T-helper 1 cell treated with Interleukin-12 subunit alpha and Interleukin-12 subunit beta and Interleukin-4 antibody, amounts not matched to agents 30 μg/mL and 1 μg/mL, for 36 hours (primary cell): ENCODE measurements around the gene DOCK2.

Source experiments
- H3K27ac Mint-ChIP-seq: one replicate; pipeline ENCODE4 v1.8.0; 2021; ENCODE audit warnings: mild to moderate bottlenecking, mixed read lengths
- H3K27me3 Mint-ChIP-seq: one replicate; pipeline ENCODE4 v1.8.0; 2021; ENCODE audit warnings: low read depth, mixed read lengths
- H3K36me3 Mint-ChIP-seq: one replicate; pipeline ENCODE4 v1.8.0; 2021; ENCODE audit warnings: low read depth, mixed read lengths
- H3K4me1 Mint-ChIP-seq: one replicate; pipeline ENCODE4 v1.8.0; 2021; ENCODE audit warnings: low read depth, mixed read lengths
- H3K4me3 Mint-ChIP-seq: one replicate; pipeline ENCODE4 v1.8.0; 2021; ENCODE audit warnings: mild to moderate bottlenecking, moderate library complexity, mixed read lengths
- H3K9me3 Mint-ChIP-seq: one replicate; pipeline ENCODE4 v1.8.0; 2021; ENCODE audit warnings: mixed read lengths

The DOCK2 gene

DNA sequence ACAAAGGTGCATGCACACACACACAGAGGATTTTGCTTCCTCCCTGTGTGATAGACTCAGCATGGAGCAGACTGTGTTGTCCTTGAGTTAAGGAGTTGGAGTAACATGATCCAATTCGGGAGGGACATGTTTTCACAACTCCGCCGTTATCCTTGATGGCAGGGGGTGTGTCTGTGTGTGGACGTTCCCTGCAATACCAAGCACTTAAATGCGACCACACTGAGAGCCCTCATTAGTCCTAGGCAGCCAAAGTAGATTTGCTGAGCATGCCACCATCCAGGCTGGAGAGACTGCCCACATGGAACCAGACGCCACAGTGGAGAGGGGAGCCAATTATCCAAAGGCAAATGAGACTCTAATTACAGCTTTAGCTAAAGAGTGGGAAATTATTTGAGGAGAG lies 140.1 kb downstream of the DOCK2 start:
- peaks cover 18% of the 10 kb centered on the region for H3K4me1 Mint-ChIP-seq
- H3K9me3 Mint-ChIP-seq: no peaks in the 10 kb centered on the region
- peaks cover 24% of the 10 kb centered on the region for H3K36me3 Mint-ChIP-seq
- H3K4me3 Mint-ChIP-seq: no peak overlapping the region
- H3K27ac Mint-ChIP-seq: no peak overlapping the region
- no peaks in the 10 kb centered on the region for H3K27me3 Mint-ChIP-seq

DNA sequence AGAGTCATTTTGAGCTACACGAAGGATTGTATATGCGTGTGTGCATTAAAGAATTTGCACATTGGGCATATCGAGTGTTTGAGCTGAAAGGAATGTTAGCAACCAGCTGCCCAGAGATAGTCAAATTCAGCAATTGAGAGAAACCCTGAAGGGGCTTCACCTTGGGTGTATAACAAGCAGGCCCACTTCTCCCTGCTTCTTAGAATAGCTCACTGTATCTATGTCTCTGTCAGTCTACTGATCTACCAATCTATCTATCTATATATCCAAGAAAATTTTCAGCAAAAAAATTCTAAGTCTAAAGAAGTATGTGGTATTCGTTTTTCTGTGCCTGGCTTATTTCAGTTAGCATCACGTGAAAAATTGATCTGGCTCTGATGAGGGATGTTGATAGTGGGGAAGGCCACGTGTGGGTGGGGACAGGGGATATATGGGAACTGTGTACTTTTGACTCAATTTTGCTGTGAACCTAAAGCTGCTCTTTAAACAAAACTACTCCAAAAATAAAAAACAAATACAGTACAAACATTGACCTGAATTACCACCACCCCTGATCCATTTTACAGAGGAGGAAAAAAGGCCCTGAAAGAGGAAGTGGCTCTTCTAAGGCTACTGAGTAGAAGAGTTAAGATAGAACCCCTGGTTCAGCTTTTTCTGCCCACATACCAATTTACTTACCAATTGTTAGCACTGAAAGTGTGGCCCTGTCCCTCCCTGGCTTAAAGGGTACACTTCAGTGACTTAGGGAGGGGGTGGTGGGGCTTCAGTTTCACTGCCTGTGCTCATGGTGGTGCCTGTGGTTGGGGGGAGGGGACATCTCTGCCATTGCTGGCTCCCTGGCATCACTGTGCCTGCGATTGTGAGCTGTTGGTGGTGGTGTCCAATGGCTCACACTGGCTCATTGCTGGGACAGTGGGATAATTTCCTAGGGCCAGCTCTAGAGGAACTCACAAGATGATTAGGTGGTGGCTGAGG lies 141.8 kb downstream of the DOCK2 start:
- H3K9me3 Mint-ChIP-seq: no peaks in the 10 kb centered on the region
- H3K4me1 Mint-ChIP-seq: peaks cover 18% of the 10 kb centered on the region
- peaks cover 21% of the 10 kb centered on the region for H3K36me3 Mint-ChIP-seq
- no peak overlapping the region for H3K4me3 Mint-ChIP-seq
- H3K27me3 Mint-ChIP-seq: no peaks in the 10 kb centered on the region
- peak overlapping the region; percentile 5 for H3K27ac Mint-ChIP-seq

DNA sequence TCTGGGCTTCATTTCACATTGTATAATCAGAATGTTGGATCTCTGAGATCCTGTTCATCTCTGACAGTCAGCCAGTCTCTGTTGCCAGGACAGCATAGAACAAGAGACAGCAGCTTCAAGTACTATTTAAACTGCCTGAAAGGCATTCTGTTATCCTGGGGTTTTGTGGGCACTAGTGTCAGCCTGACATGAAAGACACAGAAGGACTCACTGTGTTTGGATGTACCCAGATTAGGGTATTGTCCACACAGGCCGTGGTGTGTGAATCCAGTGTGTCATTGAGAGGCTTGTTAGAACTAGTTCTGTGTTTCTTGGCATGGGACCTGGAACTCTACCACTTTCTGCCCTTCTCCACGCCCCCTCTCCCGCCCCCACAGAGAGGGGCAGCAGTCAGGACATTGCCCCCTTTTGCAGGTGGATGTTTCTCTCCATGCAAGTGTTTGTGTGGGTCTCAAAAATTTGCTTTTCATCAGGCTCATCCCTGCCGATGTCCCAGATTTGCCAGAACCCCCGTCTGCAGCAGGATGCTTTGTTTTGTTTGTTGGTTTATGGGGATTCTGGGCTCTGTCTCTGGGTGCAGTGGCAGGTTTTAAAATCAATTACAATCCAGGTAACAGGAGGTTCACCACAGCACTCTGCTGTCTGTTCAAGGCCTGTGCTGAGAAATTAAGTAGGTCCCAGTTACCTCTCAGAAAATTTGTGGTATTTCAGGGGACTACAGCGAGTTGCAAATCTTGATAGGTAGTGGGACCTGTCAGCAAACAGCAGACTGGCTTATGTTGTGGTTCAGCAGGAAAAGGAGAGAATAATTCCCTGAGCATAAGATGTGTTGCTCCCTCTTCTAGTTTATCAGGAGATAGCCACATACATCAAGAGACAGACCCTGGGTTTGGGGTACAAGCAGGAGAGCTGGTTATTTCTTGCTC lies 144.6 kb downstream of the DOCK2 start:
- Mint-ChIP-seq H3K27ac (peak overlapping the region; percentile 52), H3K27me3 (no peaks in the 10 kb centered on the region), H3K9me3 (no peaks in the 10 kb centered on the region)

DNA sequence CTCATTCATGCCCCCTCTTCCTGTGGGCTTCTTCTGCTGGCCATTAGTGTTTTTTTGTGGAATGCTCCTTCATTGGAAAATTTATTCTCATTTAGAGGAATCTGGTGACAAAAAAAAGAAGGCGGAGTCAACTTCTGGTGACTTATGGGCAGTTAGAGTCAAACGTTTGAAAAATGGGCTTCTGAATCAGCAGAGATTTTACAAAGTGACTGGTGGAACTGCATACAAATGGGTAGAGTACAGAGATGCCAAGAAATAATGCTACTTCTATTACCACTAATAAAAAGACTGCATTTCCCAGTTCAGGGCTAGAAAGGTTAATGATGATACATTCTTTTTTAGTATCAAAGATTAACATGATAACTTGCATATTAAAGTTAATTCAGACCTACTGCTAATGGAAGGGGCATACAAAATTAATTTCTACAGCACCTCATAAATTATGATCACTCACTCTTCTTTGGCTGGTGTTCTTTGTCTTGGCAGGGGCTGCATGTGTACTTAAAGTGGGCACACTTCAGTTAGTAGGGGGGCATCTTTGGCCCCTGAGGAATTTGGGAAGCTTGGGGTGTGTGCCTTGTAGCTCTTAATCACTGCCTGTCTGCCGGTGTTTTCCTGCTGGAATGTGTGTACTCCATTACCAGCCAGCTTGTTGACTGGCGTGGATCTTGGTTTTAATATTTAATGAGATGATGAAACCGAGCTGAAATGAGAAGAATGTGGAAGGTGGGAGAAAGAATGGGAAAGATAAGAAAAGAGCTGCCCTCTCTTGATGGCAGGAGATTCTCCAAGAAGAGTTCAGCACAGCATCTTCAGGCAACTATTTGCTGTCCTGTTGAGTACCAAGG lies 148.9 kb downstream of the DOCK2 start:
- no peak overlapping the region for H3K4me3 Mint-ChIP-seq
- H3K36me3 Mint-ChIP-seq: peaks cover 25% of the 10 kb centered on the region
- peaks cover 10% of the 10 kb centered on the region for H3K4me1 Mint-ChIP-seq
- no peak overlapping the region for H3K27ac Mint-ChIP-seq
- H3K27me3 Mint-ChIP-seq: no peaks in the 10 kb centered on the region
- H3K9me3 Mint-ChIP-seq: no peaks in the 10 kb centered on the region

More for the DNA sequence above, 144.6 kb downstream of the DOCK2 start:
- Mint-ChIP-seq H3K4me1 (peaks cover 18% of the 10 kb centered on the region), H3K36me3 (peaks cover 26% of the 10 kb centered on the region), H3K4me3 (no peak overlapping the region)

DNA sequence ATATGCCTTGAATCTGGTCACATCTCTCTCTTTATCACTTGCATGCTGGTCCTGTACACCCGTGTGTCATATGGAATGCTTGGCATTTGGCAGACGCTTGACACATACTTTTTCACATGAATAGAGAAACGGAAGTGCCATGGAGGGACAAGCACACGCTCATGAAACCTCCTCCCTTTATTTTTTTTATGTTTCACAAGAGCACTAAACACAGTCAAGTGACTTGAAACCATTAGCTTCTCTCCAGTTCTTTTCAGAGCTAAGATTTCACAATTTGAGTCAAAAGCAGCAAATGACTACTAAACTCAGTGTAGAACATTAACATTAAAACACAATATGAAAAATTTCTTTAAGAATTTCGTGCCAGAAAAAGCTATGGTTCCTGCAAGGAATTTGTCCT lies 151.1 kb downstream of the DOCK2 start:
- Mint-ChIP-seq H3K9me3 (no peaks in the 10 kb centered on the region), H3K4me1 (no peaks in the 10 kb centered on the region), H3K4me3 (no peak overlapping the region), H3K27ac (no peak overlapping the region), H3K27me3 (no peaks in the 10 kb centered on the region), H3K36me3 (peaks cover 32% of the 10 kb centered on the region)

DNA sequence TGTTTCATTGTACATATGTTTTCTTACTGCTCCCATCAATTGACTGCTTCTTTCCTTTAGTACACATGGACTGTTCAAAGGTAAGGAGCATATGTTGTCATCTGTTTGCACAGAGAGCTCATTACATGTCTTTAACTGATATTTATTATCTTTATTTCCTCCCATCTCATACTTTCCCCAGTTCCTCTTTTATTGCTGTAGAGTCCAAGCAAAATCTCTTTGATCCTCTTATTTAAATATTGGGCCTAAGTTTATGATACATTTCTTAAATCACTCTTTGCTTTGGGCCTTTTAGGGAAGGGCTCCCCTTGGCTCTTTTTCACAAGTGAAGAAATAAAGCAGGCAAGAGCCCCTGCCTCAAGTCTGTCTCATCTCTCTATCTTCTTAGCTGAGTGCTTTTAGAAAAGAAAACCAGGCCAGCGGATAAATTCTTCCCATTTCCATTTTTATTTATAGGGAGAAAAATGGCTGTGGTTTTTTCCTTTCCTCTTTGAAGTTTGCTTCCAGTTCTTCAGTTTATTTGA lies 152.4 kb downstream of the DOCK2 start:
- Mint-ChIP-seq H3K27ac (no peak overlapping the region), H3K4me1 (peaks cover 3% of the 10 kb centered on the region), H3K4me3 (no peak overlapping the region), H3K27me3 (no peaks in the 10 kb centered on the region), H3K9me3 (no peaks in the 10 kb centered on the region), H3K36me3 (peaks cover 38% of the 10 kb centered on the region)

DNA sequence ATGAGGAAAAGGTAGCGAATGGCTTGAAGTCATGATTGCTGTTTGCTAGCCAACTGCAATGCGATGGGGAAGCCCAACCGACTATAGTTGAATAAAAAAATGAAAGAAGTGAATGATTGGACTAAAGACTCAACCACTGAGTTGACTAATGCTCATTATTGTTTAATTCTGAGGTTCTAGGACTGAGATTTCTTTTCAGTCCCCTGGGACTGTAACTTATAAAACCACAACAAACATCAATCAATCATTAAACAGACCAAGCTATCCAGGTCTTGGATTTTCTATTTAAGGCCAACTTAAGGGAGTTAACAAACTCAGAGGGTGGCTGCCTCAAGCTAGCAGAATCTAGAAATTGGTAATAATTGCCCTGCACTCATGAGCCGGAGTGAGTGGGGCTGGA lies 154.2 kb downstream of the DOCK2 start:
- H3K27ac Mint-ChIP-seq: no peak overlapping the region
- H3K9me3 Mint-ChIP-seq: no peaks in the 10 kb centered on the region
- no peak overlapping the region for H3K4me3 Mint-ChIP-seq
- H3K36me3 Mint-ChIP-seq: peaks cover 40% of the 10 kb centered on the region
- H3K27me3 Mint-ChIP-seq: no peaks in the 10 kb centered on the region
- peaks cover 8% of the 10 kb centered on the region for H3K4me1 Mint-ChIP-seq

DNA sequence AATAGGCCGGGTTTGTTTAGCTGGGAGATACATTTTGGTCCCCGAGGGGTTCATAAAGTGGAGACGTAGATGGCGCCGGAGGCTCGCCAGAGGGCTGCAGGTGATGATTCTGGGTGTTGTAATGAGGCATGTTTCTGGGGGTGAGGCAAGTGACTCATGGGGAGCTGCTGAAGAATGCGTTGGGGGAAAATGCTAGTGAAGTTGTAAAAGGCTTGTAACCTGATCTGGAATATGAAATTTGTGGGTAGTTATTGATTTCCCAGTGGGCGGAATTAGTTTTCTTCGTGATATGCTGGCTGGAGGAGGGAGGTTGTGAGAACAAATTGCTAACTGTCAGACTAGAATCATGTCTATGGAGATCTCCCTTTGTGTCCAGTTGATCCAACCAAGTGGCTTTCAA lies 158.3 kb downstream of the DOCK2 start:
- Mint-ChIP-seq H3K4me1 (peaks cover 18% of the 10 kb centered on the region), H3K9me3 (no peaks in the 10 kb centered on the region), H3K27me3 (no peaks in the 10 kb centered on the region), H3K27ac (no peak overlapping the region), H3K4me3 (no peak overlapping the region), H3K36me3 (peaks cover 59% of the 10 kb centered on the region)

DNA sequence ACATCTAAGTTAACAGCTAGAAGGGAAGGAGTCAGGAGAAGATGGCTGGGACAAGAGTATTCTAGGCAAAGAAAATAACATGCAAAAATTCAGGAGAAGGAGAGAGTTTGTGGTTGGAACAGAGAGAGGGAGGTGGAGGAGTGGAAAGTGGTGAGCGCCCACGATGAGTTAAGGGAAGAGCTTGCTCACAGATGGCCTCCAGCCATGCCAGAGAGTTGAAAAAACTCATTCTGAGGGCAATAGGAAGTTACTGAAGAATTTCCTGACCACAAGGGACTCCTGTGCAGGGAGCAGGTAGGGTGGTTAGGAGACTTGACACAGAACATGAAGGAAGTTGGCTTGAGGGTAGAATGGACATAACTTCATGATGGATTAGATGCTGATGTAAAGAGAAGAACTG lies 159.7 kb downstream of the DOCK2 start:
- H3K27ac Mint-ChIP-seq: peak overlapping the region; percentile 46
- peaks cover 22% of the 10 kb centered on the region for H3K4me1 Mint-ChIP-seq
- H3K27me3 Mint-ChIP-seq: no peaks in the 10 kb centered on the region
- H3K9me3 Mint-ChIP-seq: no peaks in the 10 kb centered on the region
- H3K4me3 Mint-ChIP-seq: no peak overlapping the region
- H3K36me3 Mint-ChIP-seq: peaks cover 62% of the 10 kb centered on the region

DNA sequence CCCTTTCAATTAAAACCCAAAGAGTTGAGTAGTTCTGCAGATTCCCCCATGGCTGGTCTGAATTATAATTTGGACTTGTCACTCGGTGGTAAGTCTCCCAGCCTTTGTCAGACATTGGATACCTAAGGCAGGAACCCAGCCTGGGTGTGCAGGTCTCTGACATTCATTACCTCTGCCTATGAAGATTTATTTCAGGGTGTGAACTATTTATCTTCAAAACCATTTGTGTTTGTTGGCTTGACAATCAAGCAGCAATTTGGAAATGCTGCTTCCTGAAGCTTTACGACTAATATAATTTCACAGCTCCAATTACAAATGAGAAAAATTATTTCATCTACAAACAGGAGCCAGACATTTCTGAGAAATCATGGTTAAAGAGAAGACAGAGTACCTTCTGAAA lies 160.5 kb downstream of the DOCK2 start:
- Mint-ChIP-seq H3K36me3 (peaks cover 63% of the 10 kb centered on the region), H3K4me1 (peaks cover 23% of the 10 kb centered on the region), H3K27me3 (no peaks in the 10 kb centered on the region), H3K27ac (no peak overlapping the region), H3K9me3 (no peaks in the 10 kb centered on the region), H3K4me3 (no peak overlapping the region)

DNA sequence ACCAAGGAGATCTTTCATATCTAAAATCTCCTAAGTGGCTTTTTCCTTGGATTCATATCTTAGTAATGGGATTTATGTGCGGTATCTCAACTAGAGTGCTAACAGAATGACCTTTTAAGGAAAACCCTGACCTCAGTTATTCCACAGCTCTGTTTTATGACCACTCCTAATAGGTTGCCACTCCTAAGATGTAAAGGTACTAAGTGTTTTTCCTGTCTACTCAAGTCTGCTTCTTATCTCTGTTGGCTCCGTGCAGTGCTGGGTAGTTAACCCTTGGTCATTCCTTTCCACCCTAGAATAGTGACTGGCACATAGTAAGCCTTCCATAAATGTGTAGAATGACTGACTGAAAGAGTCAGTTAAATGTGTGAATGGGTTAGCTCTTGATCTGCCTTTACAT lies 161.4 kb downstream of the DOCK2 start:
- Mint-ChIP-seq H3K4me1 (peaks cover 28% of the 10 kb centered on the region), H3K36me3 (peaks cover 62% of the 10 kb centered on the region), H3K27me3 (no peaks in the 10 kb centered on the region), H3K27ac (no peak overlapping the region), H3K9me3 (no peaks in the 10 kb centered on the region), H3K4me3 (no peak overlapping the region)

DNA sequence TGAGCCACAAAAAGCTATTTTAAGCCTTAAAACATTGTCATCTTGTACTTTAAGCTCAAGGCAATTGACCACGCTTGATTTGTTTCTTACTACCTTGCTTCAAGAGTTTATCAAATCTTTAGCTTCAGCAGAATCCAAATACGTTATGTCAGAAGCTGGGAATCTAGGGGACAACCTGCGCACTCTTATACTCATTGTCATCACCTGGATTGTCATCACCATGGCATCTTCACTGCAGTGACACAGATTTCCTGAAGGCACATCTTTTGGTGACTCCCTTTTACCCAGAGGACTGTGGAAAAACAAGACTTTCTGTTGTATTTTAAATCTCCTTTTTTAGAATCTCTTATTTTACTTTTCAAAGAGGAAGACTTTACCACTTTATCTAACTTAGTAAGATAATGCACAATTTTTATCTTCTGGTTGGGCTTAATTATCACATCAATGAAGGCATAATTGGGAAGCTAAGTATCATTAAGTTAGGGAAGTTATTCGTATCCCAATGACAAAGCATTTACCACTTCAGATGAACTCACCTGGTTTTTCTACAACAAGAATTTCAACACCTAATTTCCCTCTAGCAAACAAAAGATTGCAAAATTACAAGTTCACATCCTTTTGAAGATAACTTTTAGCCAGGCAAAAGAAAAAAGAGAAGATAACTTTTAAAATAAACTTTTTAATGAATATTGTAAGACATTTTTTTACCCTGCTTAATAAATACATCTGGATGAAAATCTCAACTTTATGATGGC lies 162.0 kb downstream of the DOCK2 start:
- no peaks in the 10 kb centered on the region for H3K27me3 Mint-ChIP-seq
- no peaks in the 10 kb centered on the region for H3K9me3 Mint-ChIP-seq
- peaks cover 63% of the 10 kb centered on the region for H3K36me3 Mint-ChIP-seq
- H3K27ac Mint-ChIP-seq: no peak overlapping the region
- H3K4me1 Mint-ChIP-seq: peaks cover 32% of the 10 kb centered on the region
- no peak overlapping the region for H3K4me3 Mint-ChIP-seq

DNA sequence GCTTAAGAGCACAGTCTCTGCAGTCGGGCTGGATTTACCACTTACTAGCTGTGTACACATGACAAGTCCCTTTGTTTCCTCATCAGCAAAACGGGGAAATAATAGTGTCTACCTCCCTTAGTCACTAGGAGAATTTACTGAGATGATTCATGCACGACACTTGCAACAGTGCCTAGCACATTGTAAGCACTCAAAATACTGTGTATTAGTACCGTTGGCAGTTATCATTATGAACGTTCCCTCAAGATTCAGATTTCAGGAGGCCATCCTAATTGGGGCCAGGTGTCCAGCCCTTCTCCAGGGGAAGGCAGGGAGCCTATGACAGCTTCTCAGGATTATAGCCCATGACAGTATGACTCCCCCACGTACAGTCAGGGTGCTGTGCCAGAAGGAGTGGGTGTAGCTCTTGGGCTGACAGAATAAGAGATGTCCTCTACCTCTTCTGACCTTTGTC lies 164.3 kb downstream of the DOCK2 start:
- Mint-ChIP-seq H3K27ac (no peak overlapping the region), H3K27me3 (no peaks in the 10 kb centered on the region), H3K4me1 (peaks cover 43% of the 10 kb centered on the region), H3K36me3 (peaks cover 67% of the 10 kb centered on the region), H3K4me3 (no peak overlapping the region), H3K9me3 (no peaks in the 10 kb centered on the region)
